GM23338 (cell line): ENCODE data around the gene TAT.
"Not testable (repeated sequence)": the region's sequence is repeated elsewhere in the genome, so short reads cannot be mapped to it uniquely, and the experiment has no call there.

Experiments used
- CREB1 ChIP-seq: fragments of 250-450 bp; sonication (Bioruptor Pico); IDR thresholded peaks from 2 replicates; pipeline ENCODE4 v1.5.0; 2020; ENCODE audit warnings: low read depth, mild to moderate bottlenecking, moderate library complexity
- EZH2 ChIP-seq: fragments of 200-600 bp; sonication (generic); IDR thresholded peaks from one replicate; pipeline ENCODE4 v1.8.0; 2017; ENCODE audit warnings: antibody characterized with exemption, mild to moderate bottlenecking, low read depth; ENCODE audit not compliant: unreplicated experiment
- EZH2phosphoT487 ChIP-seq: fragments of 200-600 bp; sonication (generic); IDR thresholded peaks from one replicate; pipeline ENCODE4 v1.8.1; 2018; ENCODE audit warnings: antibody characterized with exemption; ENCODE audit not compliant: unreplicated experiment
- NANOG ChIP-seq: IDR thresholded peaks from 2 replicates; pipeline ENCODE4 v1.6.1; 2016; ENCODE audit warnings: antibody characterized with exemption, borderline replicate concordance
- POLR2AphosphoS5 ChIP-seq: IDR thresholded peaks from 2 replicates; pipeline ENCODE4 v1.6.1; 2016; ENCODE audit warnings: antibody characterized with exemption, low read depth
- STAT1 ChIP-seq: IDR thresholded peaks from one replicate; pipeline ENCODE4 v1.6.1; 2016; ENCODE audit warnings: antibody characterized with exemption; ENCODE audit not compliant: unreplicated experiment
- TF ChIP-seq, protein P1 (sequence below), 2 experiments: fragments of 200-600 bp in 1 of 2; sonication (generic) in 1 of 2; conservative IDR thresholded peaks; 2 replicates each; pipeline versions ENCODE4 v1.5.1 to v1.6.1; 2016 to 2017; ENCODE audit warnings: antibody characterized with exemption in 2 of 2, low read depth in 2 of 2, mild to moderate bottlenecking in 2 of 2, moderate library complexity in 1 of 2
- TF ChIP-seq, protein P2 (sequence below): IDR thresholded peaks from 2 replicates; pipeline ENCODE4 v1.6.1; 2016; ENCODE audit warnings: antibody characterized with exemption
- TF ChIP-seq, protein P3 (sequence below): IDR thresholded peaks from one replicate; pipeline ENCODE4 v1.6.1; 2018; ENCODE audit warnings: antibody characterized with exemption; ENCODE audit not compliant: unreplicated experiment

DNA sequence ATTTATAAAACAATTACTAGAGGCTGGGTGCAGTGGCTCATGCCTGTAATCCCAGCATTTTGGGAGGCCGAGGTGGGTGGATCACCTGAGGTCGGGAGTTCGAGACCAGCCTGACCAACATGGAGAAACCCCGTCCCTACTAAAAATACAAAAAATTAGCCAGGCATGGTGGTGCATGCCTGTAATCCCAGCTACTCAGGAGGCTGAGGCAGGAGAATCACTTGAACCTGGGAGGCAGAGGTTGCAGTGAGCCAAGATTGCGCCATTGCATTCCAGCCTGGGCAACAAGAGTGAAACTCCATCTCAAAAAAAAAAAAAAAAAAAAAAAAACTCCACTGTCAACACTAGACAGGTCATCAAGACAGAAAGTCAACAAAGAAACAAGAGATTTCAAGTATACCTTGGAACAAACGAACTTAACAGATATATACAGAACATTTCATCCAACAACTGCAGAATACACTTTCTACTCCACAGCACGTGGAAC is 18.5 kb upstream of the TAT start:
- TF ChIP-seq, protein P1, sequence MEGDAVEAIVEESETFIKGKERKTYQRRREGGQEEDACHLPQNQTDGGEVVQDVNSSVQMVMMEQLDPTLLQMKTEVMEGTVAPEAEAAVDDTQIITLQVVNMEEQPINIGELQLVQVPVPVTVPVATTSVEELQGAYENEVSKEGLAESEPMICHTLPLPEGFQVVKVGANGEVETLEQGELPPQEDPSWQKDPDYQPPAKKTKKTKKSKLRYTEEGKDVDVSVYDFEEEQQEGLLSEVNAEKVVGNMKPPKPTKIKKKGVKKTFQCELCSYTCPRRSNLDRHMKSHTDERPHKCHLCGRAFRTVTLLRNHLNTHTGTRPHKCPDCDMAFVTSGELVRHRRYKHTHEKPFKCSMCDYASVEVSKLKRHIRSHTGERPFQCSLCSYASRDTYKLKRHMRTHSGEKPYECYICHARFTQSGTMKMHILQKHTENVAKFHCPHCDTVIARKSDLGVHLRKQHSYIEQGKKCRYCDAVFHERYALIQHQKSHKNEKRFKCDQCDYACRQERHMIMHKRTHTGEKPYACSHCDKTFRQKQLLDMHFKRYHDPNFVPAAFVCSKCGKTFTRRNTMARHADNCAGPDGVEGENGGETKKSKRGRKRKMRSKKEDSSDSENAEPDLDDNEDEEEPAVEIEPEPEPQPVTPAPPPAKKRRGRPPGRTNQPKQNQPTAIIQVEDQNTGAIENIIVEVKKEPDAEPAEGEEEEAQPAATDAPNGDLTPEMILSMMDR (conservative IDR thresholded peaks at IDR 0.05; ENCODE audit: low read depth in 2 of 2) = not testable (repeated sequence)
- not testable (repeated sequence) for TF ChIP-seq POLR2AphosphoS5; EZH2phosphoT487; EZH2; STAT1; CREB1 (CRISPR knock-in tag); NANOG
- TF ChIP-seq, protein P2, sequence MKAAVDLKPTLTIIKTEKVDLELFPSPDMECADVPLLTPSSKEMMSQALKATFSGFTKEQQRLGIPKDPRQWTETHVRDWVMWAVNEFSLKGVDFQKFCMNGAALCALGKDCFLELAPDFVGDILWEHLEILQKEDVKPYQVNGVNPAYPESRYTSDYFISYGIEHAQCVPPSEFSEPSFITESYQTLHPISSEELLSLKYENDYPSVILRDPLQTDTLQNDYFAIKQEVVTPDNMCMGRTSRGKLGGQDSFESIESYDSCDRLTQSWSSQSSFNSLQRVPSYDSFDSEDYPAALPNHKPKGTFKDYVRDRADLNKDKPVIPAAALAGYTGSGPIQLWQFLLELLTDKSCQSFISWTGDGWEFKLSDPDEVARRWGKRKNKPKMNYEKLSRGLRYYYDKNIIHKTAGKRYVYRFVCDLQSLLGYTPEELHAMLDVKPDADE = not testable (repeated sequence)
- TF ChIP-seq, protein P3, sequence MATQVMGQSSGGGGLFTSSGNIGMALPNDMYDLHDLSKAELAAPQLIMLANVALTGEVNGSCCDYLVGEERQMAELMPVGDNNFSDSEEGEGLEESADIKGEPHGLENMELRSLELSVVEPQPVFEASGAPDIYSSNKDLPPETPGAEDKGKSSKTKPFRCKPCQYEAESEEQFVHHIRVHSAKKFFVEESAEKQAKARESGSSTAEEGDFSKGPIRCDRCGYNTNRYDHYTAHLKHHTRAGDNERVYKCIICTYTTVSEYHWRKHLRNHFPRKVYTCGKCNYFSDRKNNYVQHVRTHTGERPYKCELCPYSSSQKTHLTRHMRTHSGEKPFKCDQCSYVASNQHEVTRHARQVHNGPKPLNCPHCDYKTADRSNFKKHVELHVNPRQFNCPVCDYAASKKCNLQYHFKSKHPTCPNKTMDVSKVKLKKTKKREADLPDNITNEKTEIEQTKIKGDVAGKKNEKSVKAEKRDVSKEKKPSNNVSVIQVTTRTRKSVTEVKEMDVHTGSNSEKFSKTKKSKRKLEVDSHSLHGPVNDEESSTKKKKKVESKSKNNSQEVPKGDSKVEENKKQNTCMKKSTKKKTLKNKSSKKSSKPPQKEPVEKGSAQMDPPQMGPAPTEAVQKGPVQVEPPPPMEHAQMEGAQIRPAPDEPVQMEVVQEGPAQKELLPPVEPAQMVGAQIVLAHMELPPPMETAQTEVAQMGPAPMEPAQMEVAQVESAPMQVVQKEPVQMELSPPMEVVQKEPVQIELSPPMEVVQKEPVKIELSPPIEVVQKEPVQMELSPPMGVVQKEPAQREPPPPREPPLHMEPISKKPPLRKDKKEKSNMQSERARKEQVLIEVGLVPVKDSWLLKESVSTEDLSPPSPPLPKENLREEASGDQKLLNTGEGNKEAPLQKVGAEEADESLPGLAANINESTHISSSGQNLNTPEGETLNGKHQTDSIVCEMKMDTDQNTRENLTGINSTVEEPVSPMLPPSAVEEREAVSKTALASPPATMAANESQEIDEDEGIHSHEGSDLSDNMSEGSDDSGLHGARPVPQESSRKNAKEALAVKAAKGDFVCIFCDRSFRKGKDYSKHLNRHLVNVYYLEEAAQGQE = not testable (repeated sequence)
